ENCODE results near the gene USP53. TPM values are rescaled to one million over a fixed set of nuclear protein-coding genes. Genes with fewer than 3 reads are reported as not detected.

USP53 gene
- total RNA-seq, 1 donor from 2014 or later: 32.3 TPM

- H3K4me1 Mint-ChIP-seq (ENCODE audit: low read depth, unreplicated experiment): no peaks in the 10 kb centered on the region
- Histone ChIP-seq H2AFZ (ENCODE audit: low read depth, low read length) (no peak overlapping the region), H3K4me2 (ENCODE audit: low read length) (no peak overlapping the region), H3K4me1 (ENCODE audit: insufficient read depth, low read length) (no peaks in the 10 kb centered on the region), H3K9ac (ENCODE audit: low read length) (no peak overlapping the region), H3K79me2 (ENCODE audit: insufficient read depth, low read length) (no peaks in the 10 kb centered on the region), H3K9me3 (ENCODE audit: insufficient read depth, low read depth, low read length) (no peaks in the 10 kb centered on the region), H3K36me3 (ENCODE audit: insufficient read depth, low read length) (no peaks in the 10 kb centered on the region), H3K27ac (ENCODE audit: low read depth, low read length) (no peak overlapping the region), H4K20me1 (ENCODE audit: insufficient read depth, low read length) (no peaks in the 10 kb centered on the region), H3K4me3 (ENCODE audit: insufficient read depth, low read depth, low read length) (no peak overlapping the region), H3K27me3 (ENCODE audit: insufficient read depth, low read length) (no peaks in the 10 kb centered on the region)
- FAIRE-seq (no peak), DNase-seq (ENCODE audit: low read depth) (no peak)
- no peak overlapping the region for H3K27ac Mint-ChIP-seq (ENCODE audit: unreplicated experiment)
- no peak for TF ChIP-seq CTCF (IDR thresholded peaks at IDR 0.05; ENCODE audit: insufficient read depth, low read depth, low read length)
- no peak for TF ChIP-seq EZH2 (IDR thresholded peaks at IDR 0.05; ENCODE audit: insufficient read depth, low read length)
- no peaks in the 10 kb centered on the region for H3K27me3 Mint-ChIP-seq (ENCODE audit: low read depth, unreplicated experiment)
- no peaks in the 10 kb centered on the region for H3K9me3 Mint-ChIP-seq (ENCODE audit: unreplicated experiment)
- no peak overlapping the region for H3K4me3 Mint-ChIP-seq (ENCODE audit: unreplicated experiment)
- H3K36me3 Mint-ChIP-seq (ENCODE audit: low read depth, unreplicated experiment): peaks cover 4% of the 10 kb centered on the region
These were observed 52.2 kb downstream of the USP53 start for GRCh38 chr4:119264743-119265142.

- H3K9ac ChIP-seq (ENCODE audit: low read length): no peak overlapping the region
- Mint-ChIP-seq H3K36me3 (ENCODE audit: low read depth, unreplicated experiment) (peaks cover 4% of the 10 kb centered on the region), H3K4me1 (ENCODE audit: low read depth, unreplicated experiment) (no peaks in the 10 kb centered on the region), H3K27me3 (ENCODE audit: low read depth, unreplicated experiment) (no peaks in the 10 kb centered on the region), H3K4me3 (ENCODE audit: unreplicated experiment) (no peak overlapping the region), H3K27ac (ENCODE audit: unreplicated experiment) (no peak overlapping the region), H3K9me3 (ENCODE audit: unreplicated experiment) (no peaks in the 10 kb centered on the region)
- no peak overlapping the region for H3K4me3 ChIP-seq (ENCODE audit: insufficient read depth, low read depth, low read length)
- no peak overlapping the region for H3K27ac ChIP-seq (ENCODE audit: low read depth, low read length)
- H3K36me3 ChIP-seq (ENCODE audit: insufficient read depth, low read length): no peaks in the 10 kb centered on the region
- TF ChIP-seq CTCF (IDR thresholded peaks at IDR 0.05; ENCODE audit: insufficient read depth, low read depth, low read length): no peak
- no peak for TF ChIP-seq EZH2 (IDR thresholded peaks at IDR 0.05; ENCODE audit: insufficient read depth, low read length)
- no peaks in the 10 kb centered on the region for H3K27me3 ChIP-seq (ENCODE audit: insufficient read depth, low read length)
- no peaks in the 10 kb centered on the region for H3K9me3 ChIP-seq (ENCODE audit: insufficient read depth, low read depth, low read length)
- H3K4me2 ChIP-seq (ENCODE audit: low read length): no peak overlapping the region
- no peak for DNase-seq (ENCODE audit: low read depth)
- no peak overlapping the region for H2AFZ ChIP-seq (ENCODE audit: low read depth, low read length)
- H3K79me2 ChIP-seq (ENCODE audit: insufficient read depth, low read length): no peaks in the 10 kb centered on the region
- FAIRE-seq: no peak
- H3K4me1 ChIP-seq (ENCODE audit: insufficient read depth, low read length): no peaks in the 10 kb centered on the region
- no peaks in the 10 kb centered on the region for H4K20me1 ChIP-seq (ENCODE audit: insufficient read depth, low read length)
These were observed 53.6 kb downstream of the USP53 start for GRCh38 chr4:119266153-119266552.

GRCh38 chr4:119268466-119268865, 56.0 kb downstream of the USP53 start:
- H3K4me3 Mint-ChIP-seq (ENCODE audit: unreplicated experiment): no peak overlapping the region
- no peak for TF ChIP-seq CTCF (IDR thresholded peaks at IDR 0.05; ENCODE audit: insufficient read depth, low read depth, low read length)
- no peak for TF ChIP-seq EZH2 (IDR thresholded peaks at IDR 0.05; ENCODE audit: insufficient read depth, low read length)
- Histone ChIP-seq H3K9ac (ENCODE audit: low read length) (no peak overlapping the region), H3K4me2 (ENCODE audit: low read length) (no peak overlapping the region), H3K27ac (ENCODE audit: low read depth, low read length) (no peak overlapping the region), H2AFZ (ENCODE audit: low read depth, low read length) (no peak overlapping the region), H3K9me3 (ENCODE audit: insufficient read depth, low read depth, low read length) (no peaks in the 10 kb centered on the region), H3K4me1 (ENCODE audit: insufficient read depth, low read length) (no peaks in the 10 kb centered on the region), H3K36me3 (ENCODE audit: insufficient read depth, low read length) (no peaks in the 10 kb centered on the region), H3K79me2 (ENCODE audit: insufficient read depth, low read length) (no peaks in the 10 kb centered on the region), H3K27me3 (ENCODE audit: insufficient read depth, low read length) (no peaks in the 10 kb centered on the region), H4K20me1 (ENCODE audit: insufficient read depth, low read length) (no peaks in the 10 kb centered on the region), H3K4me3 (ENCODE audit: insufficient read depth, low read depth, low read length) (no peak overlapping the region)
- peaks cover 12% of the 10 kb centered on the region for H3K36me3 Mint-ChIP-seq (ENCODE audit: low read depth, unreplicated experiment)
- DNase-seq (ENCODE audit: low read depth) (no peak), FAIRE-seq (peak; percentile 9)
- no peaks in the 10 kb centered on the region for H3K9me3 Mint-ChIP-seq (ENCODE audit: unreplicated experiment)
- H3K27me3 Mint-ChIP-seq (ENCODE audit: low read depth, unreplicated experiment): no peaks in the 10 kb centered on the region
- no peak overlapping the region for H3K27ac Mint-ChIP-seq (ENCODE audit: unreplicated experiment)
- no peaks in the 10 kb centered on the region for H3K4me1 Mint-ChIP-seq (ENCODE audit: low read depth, unreplicated experiment)
